ENCODE results near the gene DBH. TPM values are rescaled to one million over a fixed set of nuclear protein-coding genes. Genes with fewer than 3 reads are reported as not detected.

The DBH gene
- total RNA-seq, 1 donor from 2014 or later = not detected

GRCh38 chr9:133604214-133604613 is 31.9 kb upstream of the DBH start:
- H3K4me1 Mint-ChIP-seq (ENCODE audit: unreplicated experiment) = no peaks in the 10 kb centered on the region
- no peak for DNase-seq (ENCODE audit: extremely low spot score, unreplicated experiment)
- no peaks in the 10 kb centered on the region for H3K9me3 Mint-ChIP-seq (ENCODE audit: unreplicated experiment)

GRCh38 chr9:133604856-133605255 is 31.3 kb upstream of the DBH start:
- DNase-seq (ENCODE audit: extremely low spot score, unreplicated experiment) = no peak
- H3K27ac Mint-ChIP-seq (ENCODE audit: unreplicated experiment) = no peak overlapping the region
- H3K4me1 Mint-ChIP-seq (ENCODE audit: unreplicated experiment) = peaks cover 1% of the 10 kb centered on the region
- H3K9me3 Mint-ChIP-seq (ENCODE audit: unreplicated experiment) = no peaks in the 10 kb centered on the region
- no peaks in the 10 kb centered on the region for H3K36me3 Mint-ChIP-seq (ENCODE audit: unreplicated experiment)
- TF ChIP-seq CTCF (IDR thresholded peaks at IDR 0.05) = no peak
- no peak overlapping the region for H3K4me3 Mint-ChIP-seq (ENCODE audit: unreplicated experiment)
- H3K27me3 Mint-ChIP-seq (ENCODE audit: unreplicated experiment) = peaks cover 42% of the 10 kb centered on the region

More at GRCh38 chr9:133604214-133604613, 31.9 kb upstream of the DBH start:
- no peak overlapping the region for H3K27ac Mint-ChIP-seq (ENCODE audit: unreplicated experiment)
- no peak for TF ChIP-seq CTCF (IDR thresholded peaks at IDR 0.05)
- peaks cover 38% of the 10 kb centered on the region for H3K27me3 Mint-ChIP-seq (ENCODE audit: unreplicated experiment)
- no peaks in the 10 kb centered on the region for H3K36me3 Mint-ChIP-seq (ENCODE audit: unreplicated experiment)
- H3K4me3 Mint-ChIP-seq (ENCODE audit: unreplicated experiment) = no peak overlapping the region

- Mint-ChIP-seq H3K4me1 (ENCODE audit: unreplicated experiment) (peaks cover 1% of the 10 kb centered on the region), H3K27me3 (ENCODE audit: unreplicated experiment) (peaks cover 46% of the 10 kb centered on the region), H3K36me3 (ENCODE audit: unreplicated experiment) (no peaks in the 10 kb centered on the region), H3K9me3 (ENCODE audit: unreplicated experiment) (no peaks in the 10 kb centered on the region), H3K27ac (ENCODE audit: unreplicated experiment) (no peak overlapping the region), H3K4me3 (ENCODE audit: unreplicated experiment) (no peak overlapping the region)
- no peak for TF ChIP-seq CTCF (IDR thresholded peaks at IDR 0.05)
- DNase-seq (ENCODE audit: extremely low spot score, unreplicated experiment) = no peak
These were observed 30.7 kb upstream of the DBH start for GRCh38 chr9:133605446-133605845.

- DNase-seq (ENCODE audit: extremely low spot score, unreplicated experiment) = no peak
- Mint-ChIP-seq H3K27ac (ENCODE audit: unreplicated experiment) (no peak overlapping the region), H3K4me3 (ENCODE audit: unreplicated experiment) (no peak overlapping the region), H3K9me3 (ENCODE audit: unreplicated experiment) (no peaks in the 10 kb centered on the region), H3K36me3 (ENCODE audit: unreplicated experiment) (no peaks in the 10 kb centered on the region), H3K27me3 (ENCODE audit: unreplicated experiment) (peaks cover 52% of the 10 kb centered on the region), H3K4me1 (ENCODE audit: unreplicated experiment) (peaks cover 1% of the 10 kb centered on the region)
- no peak for TF ChIP-seq CTCF (IDR thresholded peaks at IDR 0.05)
These were observed 30.1 kb upstream of the DBH start for GRCh38 chr9:133605856-133606707.

- H3K4me1 Mint-ChIP-seq (ENCODE audit: unreplicated experiment) = peaks cover 1% of the 10 kb centered on the region
- H3K9me3 Mint-ChIP-seq (ENCODE audit: unreplicated experiment) = no peaks in the 10 kb centered on the region
- no peak for TF ChIP-seq CTCF (IDR thresholded peaks at IDR 0.05)
- no peak overlapping the region for H3K4me3 Mint-ChIP-seq (ENCODE audit: unreplicated experiment)
- no peak overlapping the region for H3K27ac Mint-ChIP-seq (ENCODE audit: unreplicated experiment)
- H3K36me3 Mint-ChIP-seq (ENCODE audit: unreplicated experiment) = no peaks in the 10 kb centered on the region
- DNase-seq (ENCODE audit: extremely low spot score, unreplicated experiment) = no peak
- H3K27me3 Mint-ChIP-seq (ENCODE audit: unreplicated experiment) = peaks cover 58% of the 10 kb centered on the region
These were observed 29.5 kb upstream of the DBH start for GRCh38 chr9:133606708-133607025.
